LNCaP clone FGC (cell line): ENCODE results near the gene MEIS2.

Experiments
- DNase-seq: peaks from one replicate; pipeline ENCODE4 v3.0.0-alpha.2; 2011; ENCODE audit warnings: low read depth
- H3K4me3 ChIP-seq: 2 replicates; pipeline ENCODE4 v1.5.1; 2011; ENCODE audit warnings: mild to moderate bottlenecking, low read depth, low read length, control low read depth
- TF ChIP-seq, protein P1 (sequence below): IDR thresholded peaks from 2 replicates; pipeline ENCODE4 v1.5.1; 2012; ENCODE audit warnings: mild to moderate bottlenecking; ENCODE audit not compliant: control insufficient read depth, insufficient read depth; ENCODE audit errors: extremely low read depth

MEIS2 gene

DNA sequence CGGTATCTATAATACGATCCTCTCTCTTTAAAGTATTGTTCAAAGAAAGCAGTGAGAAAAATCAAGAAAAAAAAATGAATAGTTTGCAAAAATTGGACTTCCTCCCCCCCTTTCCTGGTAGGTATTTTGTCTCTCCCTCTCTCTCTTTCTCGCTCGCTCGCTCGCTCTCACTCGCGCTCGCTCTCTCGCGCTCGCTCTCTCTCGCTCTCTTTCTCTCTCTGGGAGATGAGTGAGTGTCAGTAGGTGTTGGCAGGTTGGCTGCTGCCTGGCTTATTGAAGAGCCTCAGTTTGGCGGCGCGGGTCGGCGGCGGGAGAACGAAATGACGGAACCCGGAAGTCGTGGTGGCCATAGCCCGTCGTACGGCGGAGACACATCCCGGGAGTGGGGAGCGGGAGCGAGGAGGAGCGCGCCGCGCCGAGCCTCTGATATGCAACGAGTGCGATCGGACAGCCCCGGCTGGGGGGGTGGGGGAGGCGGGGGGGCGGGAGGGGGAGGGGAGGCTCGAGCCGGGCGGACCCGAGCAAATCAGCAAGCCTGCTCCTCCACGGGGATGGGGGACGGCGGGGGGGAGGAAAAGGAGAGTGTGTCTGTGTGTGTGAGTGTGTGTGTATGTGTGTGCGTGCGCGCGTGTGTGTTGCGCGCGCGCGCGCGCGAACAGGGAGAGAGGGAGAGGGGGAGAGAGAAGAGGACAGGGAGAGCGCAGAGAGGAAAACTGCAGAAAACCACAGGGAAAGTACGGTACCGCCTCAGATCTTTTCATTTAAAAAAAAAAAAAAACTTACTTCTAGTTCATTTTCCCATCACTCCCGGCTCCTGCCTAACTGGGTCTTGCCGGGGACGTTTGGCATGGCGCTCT, at the start of gene MEIS2:
Gene MEIS2, minus strand, starts transcription at position 441 of the 857 bp plus-strand sequence. CDS start 1,083 bp downstream, outside the sequence.
- H3K4me3 ChIP-seq, result peak within 1 kb of the TSS; percentile 55
- TF ChIP-seq, protein P1, sequence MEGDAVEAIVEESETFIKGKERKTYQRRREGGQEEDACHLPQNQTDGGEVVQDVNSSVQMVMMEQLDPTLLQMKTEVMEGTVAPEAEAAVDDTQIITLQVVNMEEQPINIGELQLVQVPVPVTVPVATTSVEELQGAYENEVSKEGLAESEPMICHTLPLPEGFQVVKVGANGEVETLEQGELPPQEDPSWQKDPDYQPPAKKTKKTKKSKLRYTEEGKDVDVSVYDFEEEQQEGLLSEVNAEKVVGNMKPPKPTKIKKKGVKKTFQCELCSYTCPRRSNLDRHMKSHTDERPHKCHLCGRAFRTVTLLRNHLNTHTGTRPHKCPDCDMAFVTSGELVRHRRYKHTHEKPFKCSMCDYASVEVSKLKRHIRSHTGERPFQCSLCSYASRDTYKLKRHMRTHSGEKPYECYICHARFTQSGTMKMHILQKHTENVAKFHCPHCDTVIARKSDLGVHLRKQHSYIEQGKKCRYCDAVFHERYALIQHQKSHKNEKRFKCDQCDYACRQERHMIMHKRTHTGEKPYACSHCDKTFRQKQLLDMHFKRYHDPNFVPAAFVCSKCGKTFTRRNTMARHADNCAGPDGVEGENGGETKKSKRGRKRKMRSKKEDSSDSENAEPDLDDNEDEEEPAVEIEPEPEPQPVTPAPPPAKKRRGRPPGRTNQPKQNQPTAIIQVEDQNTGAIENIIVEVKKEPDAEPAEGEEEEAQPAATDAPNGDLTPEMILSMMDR, result no peak
- peak; percentile 7 for DNase-seq

DNA sequence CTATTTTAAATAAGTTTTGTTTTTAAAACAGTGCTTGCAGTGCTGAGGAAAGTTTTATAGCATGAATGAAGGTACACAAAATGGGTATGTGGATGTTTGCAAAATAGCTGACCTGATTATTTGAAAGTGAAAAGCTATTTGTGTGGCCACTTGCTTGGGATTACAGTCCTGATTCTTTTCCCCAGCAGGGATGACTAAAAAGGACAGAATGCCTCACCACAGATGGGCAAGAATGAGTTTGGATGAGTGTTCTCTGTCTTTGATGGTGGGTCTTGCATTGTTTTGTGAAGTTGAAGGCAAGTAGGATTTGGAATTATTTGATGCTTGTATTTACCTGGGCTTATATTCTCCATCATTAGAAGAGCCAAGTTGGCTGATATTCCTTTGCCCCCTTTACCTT, 48.8 kb upstream of the MEIS2 start:
- TF ChIP-seq, protein P1, result no peak
- DNase-seq, result no peak
- H3K4me3 ChIP-seq, result no peak overlapping the region

DNA sequence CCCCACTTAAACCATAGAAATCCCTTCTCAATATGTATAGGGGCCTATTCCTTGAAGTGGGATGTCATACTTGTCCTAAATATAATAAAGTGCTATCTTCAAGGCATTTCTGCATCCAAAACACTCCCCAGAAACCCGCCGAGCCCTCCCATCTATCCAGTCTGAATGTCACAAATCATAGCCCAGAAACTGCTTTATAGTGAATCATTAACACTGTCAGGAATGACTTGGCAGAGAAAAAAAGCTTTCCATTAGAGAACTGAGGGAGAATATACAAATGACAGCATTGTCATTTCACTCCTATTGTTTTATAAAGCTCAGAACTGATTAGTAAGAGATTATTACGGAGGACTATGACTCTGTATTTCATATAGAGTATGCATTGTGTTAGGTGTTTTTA, 48.4 kb upstream of the MEIS2 start:
- DNase-seq, result no peak
- TF ChIP-seq, protein P1, result no peak
- H3K4me3 ChIP-seq, result no peak overlapping the region

DNA sequence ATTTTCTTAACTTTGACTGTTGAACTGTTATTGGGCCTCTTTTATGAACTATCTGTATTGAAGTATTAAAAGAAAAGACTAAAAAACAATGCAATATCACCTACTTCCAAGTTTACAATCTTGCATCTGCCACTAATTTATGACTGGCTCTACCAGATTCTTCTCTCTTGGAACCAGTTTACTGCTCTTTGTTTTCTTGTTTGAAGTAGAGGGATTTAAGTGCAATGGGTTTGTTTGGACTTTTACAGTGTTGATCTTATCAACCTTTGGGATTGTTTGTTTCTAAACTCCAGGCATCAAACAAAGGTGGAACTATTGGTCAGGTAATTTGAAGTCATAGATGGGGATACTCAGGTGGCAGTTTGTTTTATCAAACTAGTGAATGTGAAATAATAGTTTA, 43.0 kb upstream of the MEIS2 start:
- no peak overlapping the region for H3K4me3 ChIP-seq
- TF ChIP-seq, protein P1, result no peak
- DNase-seq, result peak; percentile 67

DNA sequence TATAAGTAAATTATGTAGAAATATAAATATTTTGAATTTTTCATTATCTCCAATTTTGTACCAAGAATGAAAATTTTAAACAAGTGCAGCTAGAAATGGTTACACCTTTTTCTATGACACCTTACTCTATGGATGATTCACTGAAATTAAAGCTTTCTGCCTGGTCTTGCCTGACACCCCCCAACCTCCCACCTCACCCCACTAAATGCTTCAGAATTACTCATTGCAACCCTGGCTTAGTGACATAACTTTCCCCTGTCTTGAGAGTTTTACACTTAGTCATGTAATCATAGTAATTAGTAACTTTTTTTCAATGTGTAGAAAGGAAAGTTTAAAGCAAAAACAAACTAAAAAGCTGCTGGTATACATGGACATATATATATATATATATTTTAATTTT, 42.0 kb upstream of the MEIS2 start:
- TF ChIP-seq, protein P1, result no peak
- DNase-seq, result no peak
- no peak overlapping the region for H3K4me3 ChIP-seq

DNA sequence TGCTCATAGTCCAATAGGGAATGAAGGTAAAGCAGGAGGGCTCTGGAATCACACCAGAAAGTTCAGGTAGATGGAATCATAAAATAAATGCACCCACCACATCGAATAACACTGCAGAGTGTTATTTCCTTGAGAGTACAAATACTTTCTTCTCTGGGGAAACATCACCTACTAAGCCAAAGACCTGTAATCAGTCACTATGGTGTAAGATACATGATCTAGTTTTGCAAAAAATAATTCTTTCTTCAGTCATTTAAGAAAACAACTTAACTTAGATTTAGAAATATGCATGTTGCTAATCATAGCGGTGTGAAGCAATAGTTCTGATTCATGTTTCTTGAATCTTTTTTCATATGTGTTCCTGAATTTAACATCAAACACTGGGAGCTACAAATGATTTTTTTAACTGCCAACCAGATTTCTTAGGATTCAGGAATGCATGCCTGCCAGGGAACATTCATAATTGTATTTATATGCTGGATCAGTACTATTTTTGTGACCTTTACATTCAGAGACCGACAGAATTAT, 40.2 kb upstream of the MEIS2 start:
- H3K4me3 ChIP-seq, result no peak overlapping the region
- TF ChIP-seq, protein P1, result no peak
- no peak for DNase-seq
